Activated CD4-positive, alpha-beta T cell treated with anti-CD3 and anti-CD28 coated beads, Interleukin-2, amount 10 ng/mL, durations not matched to agents 7 days and 5 days (primary cell): ENCODE measurements around the gene CARD11. TPM values are rescaled to one million over a fixed set of nuclear protein-coding genes. Genes with fewer than 3 reads are reported as not detected.

Source experiments
- CTCF ChIA-PET: fragments of 350-600 bp; sonication (Branson Sonifier 250); formaldehyde crosslinking; loops from one replicate; lab custom pipeline; 2021; ENCODE audit warnings: antibody characterized with exemption; lab: Charles Lee
- POLR2A ChIA-PET: fragments of 350-600 bp; sonication (Branson Sonifier 250); formaldehyde crosslinking; loops from one replicate; lab custom pipeline; 2021; ENCODE audit warnings: antibody characterized with exemption; lab: Charles Lee
- DNase-seq: peaks from one replicate; pipeline ENCODE4 v3.0.0-alpha.2; 2020
- H3K27ac Mint-ChIP-seq: one replicate; pipeline ENCODE4 v1.8.0; 2021; ENCODE audit warnings: mild to moderate bottlenecking, moderate library complexity, mixed read lengths
- H3K27me3 Mint-ChIP-seq: one replicate; pipeline ENCODE4 v1.8.0; 2021; ENCODE audit warnings: mixed read lengths
- H3K36me3 Mint-ChIP-seq: one replicate; pipeline ENCODE4 v1.8.0; 2021; ENCODE audit warnings: low read depth, mixed read lengths
- H3K4me1 Mint-ChIP-seq: one replicate; pipeline ENCODE4 v1.8.0; 2021; ENCODE audit warnings: mixed read lengths
- H3K4me3 Mint-ChIP-seq: one replicate; pipeline ENCODE4 v1.8.0; 2021; ENCODE audit warnings: mild to moderate bottlenecking, moderate library complexity, mixed read lengths
- H3K9me3 Mint-ChIP-seq: one replicate; pipeline ENCODE4 v1.8.0; 2021; ENCODE audit warnings: mixed read lengths
- total RNA-seq, 2 experiments: library from RNA; stranded (reverse); gene quantifications; one replicate each; pipeline ENCODE4 v1.2.3, GENCODE V29; 2021

Gene CARD11
- total RNA-seq, 2 experiments from 2014 or later: 160 to 167 TPM

DNA sequence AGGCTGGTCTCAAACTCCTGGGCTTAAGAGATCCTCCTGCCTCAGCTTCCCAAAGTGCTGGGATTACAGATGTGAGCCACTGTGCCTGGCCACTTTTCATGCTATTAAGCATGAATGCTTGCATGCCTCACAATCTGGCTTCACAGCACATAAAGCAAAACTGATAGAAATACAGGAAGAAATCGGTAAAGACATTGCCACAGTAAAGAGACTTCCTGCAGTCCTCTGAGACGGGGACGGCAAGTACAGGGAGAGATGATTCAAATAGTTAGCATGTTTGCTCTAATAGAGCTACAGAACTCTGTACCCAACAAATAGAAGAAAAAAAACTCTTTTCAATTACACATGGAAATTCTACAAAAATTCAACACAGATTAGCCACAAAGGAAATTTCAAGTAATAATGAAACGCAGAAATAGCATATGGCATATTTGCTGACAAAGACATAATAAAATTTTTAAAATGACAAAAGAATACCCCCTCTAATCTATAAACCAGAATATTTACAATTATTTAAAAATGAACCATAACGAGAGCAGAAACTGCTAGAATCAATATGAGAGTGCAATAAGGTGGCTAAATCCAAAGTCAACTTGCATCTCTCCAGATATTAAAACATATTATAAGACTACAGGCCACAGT, 32.3 kb downstream of the CARD11 start:
- H3K9me3 Mint-ChIP-seq: no peaks in the 10 kb centered on the region
- no peaks in the 10 kb centered on the region for H3K27me3 Mint-ChIP-seq
- peaks cover 69% of the 10 kb centered on the region for H3K36me3 Mint-ChIP-seq
- no peak for DNase-seq
- H3K27ac Mint-ChIP-seq: peak overlapping the region; percentile 37
- peaks cover 61% of the 10 kb centered on the region for H3K4me1 Mint-ChIP-seq
- ChIA-PET POLR2A (no interaction called here), CTCF (interaction anchor here (0.6 kb wide), 1 partner anchor 10 kb away, joined by 3 read pairs; no protein-coding TSS in a partner anchor)
- H3K4me3 Mint-ChIP-seq: peak overlapping the region; percentile 1

GRCh38 chr7:3010161-3010560, 33.5 kb downstream of the CARD11 start:
- ChIA-PET POLR2A (no interaction called here), CTCF (interaction anchor here (1.4 kb wide), 1 partner anchor 17 kb away, joined by 3 read pairs; no protein-coding TSS in a partner anchor)
- no peak for DNase-seq
- Mint-ChIP-seq H3K27ac (peak overlapping the region; percentile 73), H3K9me3 (no peaks in the 10 kb centered on the region), H3K27me3 (no peaks in the 10 kb centered on the region), H3K36me3 (peaks cover 72% of the 10 kb centered on the region), H3K4me1 (peaks cover 64% of the 10 kb centered on the region), H3K4me3 (no peak overlapping the region)

DNA sequence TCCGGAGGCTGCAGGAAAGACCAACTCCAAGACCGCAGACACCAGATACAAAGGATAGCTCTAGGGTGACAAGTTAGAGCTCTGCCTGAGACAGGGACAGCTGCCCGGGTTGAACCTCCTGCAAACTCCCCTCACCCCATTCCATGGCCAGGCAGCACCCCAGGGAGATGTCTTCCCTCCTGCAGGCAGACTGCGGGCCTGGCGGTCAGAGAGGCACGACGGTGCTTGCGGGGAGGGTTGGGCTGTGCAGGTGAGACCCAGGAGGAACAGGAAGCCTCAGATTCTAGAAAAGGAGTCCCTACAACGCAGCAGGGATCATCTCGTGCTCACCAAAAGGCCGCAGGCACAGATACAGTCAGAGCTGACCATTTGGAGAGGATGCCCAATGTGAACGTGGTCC, 34.6 kb downstream of the CARD11 start:
- H3K27ac Mint-ChIP-seq: no peak overlapping the region
- no peak for DNase-seq
- no peaks in the 10 kb centered on the region for H3K27me3 Mint-ChIP-seq
- no peak overlapping the region for H3K4me3 Mint-ChIP-seq
- H3K36me3 Mint-ChIP-seq: peaks cover 62% of the 10 kb centered on the region
- no peaks in the 10 kb centered on the region for H3K9me3 Mint-ChIP-seq
- ChIA-PET CTCF (interaction anchor here (1.4 to 2.9 kb wide), 2 partner anchors 11 to 18 kb away, joined by 3 to 7 read pairs; no protein-coding TSS in a partner anchor), POLR2A (no interaction called here)
- peaks cover 60% of the 10 kb centered on the region for H3K4me1 Mint-ChIP-seq

- Mint-ChIP-seq H3K27ac (no peak overlapping the region), H3K36me3 (peaks cover 62% of the 10 kb centered on the region), H3K4me3 (no peak overlapping the region), H3K9me3 (no peaks in the 10 kb centered on the region), H3K4me1 (peaks cover 57% of the 10 kb centered on the region), H3K27me3 (no peaks in the 10 kb centered on the region)
- no peak for DNase-seq
- ChIA-PET POLR2A (no interaction called here), CTCF (interaction anchor here (2.0 to 2.9 kb wide), 2 partner anchors 10 to 12 kb away, joined by 7 to 10 read pairs; no protein-coding TSS in a partner anchor)
Observed at GRCh38 chr7:3008386-3008785, 35.3 kb downstream of the CARD11 start.

DNA sequence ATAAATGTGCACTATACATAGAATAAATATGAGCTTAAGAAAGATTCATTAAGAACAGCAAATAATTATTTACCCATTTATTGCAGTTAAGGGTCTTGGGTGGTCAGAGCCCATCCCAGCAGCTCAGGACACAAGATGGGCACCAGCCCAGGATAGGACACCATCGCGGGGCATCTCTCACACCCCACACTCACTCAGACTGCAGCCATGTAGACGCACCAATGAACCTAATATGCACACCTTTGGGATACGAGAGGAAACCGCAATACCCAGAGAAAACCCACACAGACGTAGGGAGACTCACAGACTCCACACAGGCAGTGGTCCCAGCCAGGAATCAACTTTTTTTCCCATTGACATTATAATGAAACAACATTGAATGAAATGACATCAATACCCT, 36.0 kb downstream of the CARD11 start:
- ChIA-PET POLR2A (no interaction called here), CTCF (interaction anchor here (0.9 to 2.9 kb wide), 3 partner anchors 9 to 19 kb away, joined by 4 to 10 read pairs (median 7); no protein-coding TSS in a partner anchor)
- no peaks in the 10 kb centered on the region for H3K9me3 Mint-ChIP-seq
- H3K27me3 Mint-ChIP-seq: no peaks in the 10 kb centered on the region
- no peak overlapping the region for H3K4me3 Mint-ChIP-seq
- peaks cover 51% of the 10 kb centered on the region for H3K4me1 Mint-ChIP-seq
- H3K27ac Mint-ChIP-seq: no peak overlapping the region
- no peak for DNase-seq
- H3K36me3 Mint-ChIP-seq: peaks cover 58% of the 10 kb centered on the region

DNA sequence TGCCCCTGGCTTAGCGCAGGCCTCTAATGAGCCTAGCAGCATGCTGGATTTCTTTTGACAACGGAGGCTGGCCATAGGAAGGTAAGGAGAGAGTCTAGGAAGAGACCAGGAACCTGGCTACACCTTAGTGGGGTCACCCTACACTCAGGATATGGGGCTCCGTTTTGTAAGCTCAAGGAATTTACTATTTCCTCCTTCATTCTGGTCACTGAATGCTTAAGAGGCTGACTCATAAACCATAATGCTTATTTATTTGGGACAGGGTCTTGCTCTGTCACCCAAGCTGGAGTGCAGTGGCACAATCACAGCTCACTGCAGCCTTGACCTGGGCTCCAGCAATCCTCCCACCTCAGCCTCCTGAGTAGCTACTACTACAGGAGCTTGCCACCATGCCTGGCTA, 38.4 kb downstream of the CARD11 start:
- Mint-ChIP-seq H3K9me3 (no peaks in the 10 kb centered on the region), H3K27ac (no peak overlapping the region), H3K36me3 (peaks cover 71% of the 10 kb centered on the region), H3K27me3 (no peaks in the 10 kb centered on the region), H3K4me1 (peaks cover 35% of the 10 kb centered on the region), H3K4me3 (no peak overlapping the region)
- CTCF ChIA-PET: interaction anchor here (1.3 kb wide), 1 partner anchor 13 kb away, joined by 3 read pairs; no protein-coding TSS in a partner anchor
- POLR2A ChIA-PET: no interaction called here
- no peak for DNase-seq

- POLR2A ChIA-PET: no interaction called here
- H3K27me3 Mint-ChIP-seq: no peaks in the 10 kb centered on the region
Observed at GRCh38 chr7:3003936-3004335, 39.7 kb downstream of the CARD11 start.

DNA sequence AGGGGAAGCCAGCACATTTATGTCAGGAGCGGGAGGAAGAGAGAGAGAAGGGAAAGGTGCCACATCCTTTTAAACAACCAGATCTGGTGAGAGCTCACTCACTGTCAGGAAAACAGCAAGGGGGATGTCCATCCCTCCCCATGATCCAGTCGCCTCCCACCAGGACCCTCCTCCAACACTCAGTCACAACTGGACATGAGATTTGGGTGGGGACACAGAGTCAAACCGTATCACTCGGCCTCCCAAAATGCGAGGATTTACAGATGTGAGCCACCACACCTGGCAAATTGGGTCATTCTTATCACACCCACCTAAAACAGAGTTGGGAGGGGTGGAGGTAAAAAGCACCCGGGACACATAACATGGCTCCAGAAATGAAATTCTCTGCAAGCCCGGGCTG, 41.0 kb downstream of the CARD11 start:
- no peaks in the 10 kb centered on the region for H3K27me3 Mint-ChIP-seq
- no peak overlapping the region for H3K4me3 Mint-ChIP-seq
- H3K9me3 Mint-ChIP-seq: peaks cover 7% of the 10 kb centered on the region
- ChIA-PET CTCF (interaction anchor here (0.6 to 2.3 kb wide), 2 partner anchors 11 to 300 kb away, joined by 3 to 6 read pairs; no protein-coding TSS in a partner anchor), POLR2A (no interaction called here)
- DNase-seq: no peak
- peaks cover 71% of the 10 kb centered on the region for H3K36me3 Mint-ChIP-seq
- peaks cover 11% of the 10 kb centered on the region for H3K4me1 Mint-ChIP-seq
- no peak overlapping the region for H3K27ac Mint-ChIP-seq

More at GRCh38 chr7:3003936-3004335, 39.7 kb downstream of the CARD11 start:
- peaks cover 4% of the 10 kb centered on the region for H3K9me3 Mint-ChIP-seq
- H3K36me3 Mint-ChIP-seq: peaks cover 74% of the 10 kb centered on the region
- CTCF ChIA-PET: no interaction called here
- no peak overlapping the region for H3K4me3 Mint-ChIP-seq
- DNase-seq: no peak
- H3K27ac Mint-ChIP-seq: no peak overlapping the region
- H3K4me1 Mint-ChIP-seq: peaks cover 23% of the 10 kb centered on the region

GRCh38 chr7:3000566-3000965, 43.1 kb downstream of the CARD11 start:
- peaks cover 75% of the 10 kb centered on the region for H3K36me3 Mint-ChIP-seq
- no peak for DNase-seq
- CTCF ChIA-PET: no interaction called here

GRCh38 chr7:2999078-2999500, 44.6 kb downstream of the CARD11 start:
- Mint-ChIP-seq H3K9me3 (peaks cover 28% of the 10 kb centered on the region), H3K4me1 (peaks cover 7% of the 10 kb centered on the region), H3K27me3 (no peaks in the 10 kb centered on the region), H3K27ac (no peak overlapping the region), H3K36me3 (peaks cover 88% of the 10 kb centered on the region), H3K4me3 (no peak overlapping the region)
- CTCF ChIA-PET: interaction anchor here (0.7 to 3.0 kb wide), 3 partner anchors 8 to 36 kb away, joined by 3 to 16 read pairs (median 10); no protein-coding TSS in a partner anchor
- POLR2A ChIA-PET: no interaction called here
- DNase-seq: no peak

More at GRCh38 chr7:3000566-3000965, 43.1 kb downstream of the CARD11 start:
- Mint-ChIP-seq H3K9me3 (peaks cover 19% of the 10 kb centered on the region), H3K4me3 (no peak overlapping the region), H3K27ac (no peak overlapping the region), H3K4me1 (peaks cover 7% of the 10 kb centered on the region), H3K27me3 (no peaks in the 10 kb centered on the region)
- POLR2A ChIA-PET: no interaction called here

GRCh38 chr7:2997014-2997413, 46.7 kb downstream of the CARD11 start:
- H3K4me1 Mint-ChIP-seq: peaks cover 7% of the 10 kb centered on the region
- no peak overlapping the region for H3K4me3 Mint-ChIP-seq
- H3K36me3 Mint-ChIP-seq: peaks cover 92% of the 10 kb centered on the region
- no peaks in the 10 kb centered on the region for H3K27me3 Mint-ChIP-seq
- ChIA-PET CTCF (interaction anchor here (2.8 to 3.0 kb wide), 2 partner anchors 10 to 13 kb away, joined by 10 to 16 read pairs; no protein-coding TSS in a partner anchor), POLR2A (no interaction called here)
- H3K9me3 Mint-ChIP-seq: peaks cover 34% of the 10 kb centered on the region
- H3K27ac Mint-ChIP-seq: peak overlapping the region; percentile 5
- DNase-seq: no peak

- no peaks in the 10 kb centered on the region for H3K27me3 Mint-ChIP-seq
- DNase-seq: no peak
- peaks cover 91% of the 10 kb centered on the region for H3K36me3 Mint-ChIP-seq
- H3K9me3 Mint-ChIP-seq: peaks cover 41% of the 10 kb centered on the region
- peaks cover 7% of the 10 kb centered on the region for H3K4me1 Mint-ChIP-seq
- no peak overlapping the region for H3K4me3 Mint-ChIP-seq
- POLR2A ChIA-PET: no interaction called here
- CTCF ChIA-PET: interaction anchor here (0.7 kb wide), 1 partner anchor 69 kb away, joined by 3 read pairs; no protein-coding TSS in a partner anchor
- no peak overlapping the region for H3K27ac Mint-ChIP-seq
Observed at GRCh38 chr7:2996141-2996540, 47.5 kb downstream of the CARD11 start.

GRCh38 chr7:2993868-2994267, 49.8 kb downstream of the CARD11 start:
- Mint-ChIP-seq H3K36me3 (peaks cover 84% of the 10 kb centered on the region), H3K9me3 (peaks cover 45% of the 10 kb centered on the region), H3K4me1 (peaks cover 5% of the 10 kb centered on the region), H3K27me3 (no peaks in the 10 kb centered on the region), H3K27ac (no peak overlapping the region), H3K4me3 (no peak overlapping the region)
- ChIA-PET POLR2A (no interaction called here), CTCF (no interaction called here)
- no peak for DNase-seq
